ENCODE measurements around the gene TMCC1.

GRCh38 chr3:129783470-129783869 is 110.0 kb downstream of the TMCC1 start:
- no peak for TF ChIP-seq SP1 (IDR thresholded peaks at IDR 0.05; ENCODE audit: low read depth, low read length)
- no peak for TF ChIP-seq CTCF (IDR thresholded peaks at IDR 0.05 in 2 of 3, conservative IDR thresholded peaks at IDR 0.05 in 1 of 3; ENCODE audit: control insufficient read depth in 2 of 3, extremely low read depth in 1 of 3, insufficient read depth in 1 of 3, low read depth in 3 of 3, low read length in 3 of 3)
- TF ChIP-seq SRF (IDR thresholded peaks at IDR 0.05; ENCODE audit: low read depth in 2 of 2, low read length in 2 of 2): no peak
- TF ChIP-seq SMC3 (IDR thresholded peaks at IDR 0.05; ENCODE audit: borderline replicate concordance, low read length): no peak
- no peak for TF ChIP-seq JUNB (IDR thresholded peaks at IDR 0.05)
- no peak for TF ChIP-seq CREB1 (IDR thresholded peaks at IDR 0.05; ENCODE audit: low read depth)
- TF ChIP-seq CEBPZ (IDR thresholded peaks at IDR 0.05; ENCODE audit: low read depth, low read length): no peak
- no peak for TF ChIP-seq POLR2A (IDR thresholded peaks at IDR 0.05; ENCODE audit: low read depth, low read length)
- no peak for TF ChIP-seq PAX5 (IDR thresholded peaks at IDR 0.05; ENCODE audit: borderline replicate concordance, low read depth, low read length)

Data from GM12878 (cell line).